ENCODE data around the gene OOSP3. TPM values are rescaled to one million over a fixed set of nuclear protein-coding genes. Genes with fewer than 3 reads are reported as not detected.

The OOSP3 gene
- total and polyA plus RNA-seq, 2 donors (not counting 3 experiments of a cell fraction or from before 2014, with no cell fraction given) = not detected

- TF ChIP-seq GATA2 (IDR thresholded peaks at IDR 0.05; ENCODE audit: insufficient read depth, insufficient read length, low read depth, low read length) (no peak), FOS (IDR thresholded peaks at IDR 0.05; ENCODE audit: borderline replicate concordance, insufficient read depth, low read length) (no peak), POLR2AphosphoS5 (IDR thresholded peaks at IDR 0.05; ENCODE audit: insufficient read depth, low read depth, low read length) (no peak)
- TF ChIP-seq, protein P1, sequence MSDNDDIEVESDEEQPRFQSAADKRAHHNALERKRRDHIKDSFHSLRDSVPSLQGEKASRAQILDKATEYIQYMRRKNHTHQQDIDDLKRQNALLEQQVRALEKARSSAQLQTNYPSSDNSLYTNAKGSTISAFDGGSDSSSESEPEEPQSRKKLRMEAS (IDR thresholded peaks at IDR 0.05; ENCODE audit: insufficient read depth, insufficient read length) = no peak
- TF ChIP-seq, protein P2, sequence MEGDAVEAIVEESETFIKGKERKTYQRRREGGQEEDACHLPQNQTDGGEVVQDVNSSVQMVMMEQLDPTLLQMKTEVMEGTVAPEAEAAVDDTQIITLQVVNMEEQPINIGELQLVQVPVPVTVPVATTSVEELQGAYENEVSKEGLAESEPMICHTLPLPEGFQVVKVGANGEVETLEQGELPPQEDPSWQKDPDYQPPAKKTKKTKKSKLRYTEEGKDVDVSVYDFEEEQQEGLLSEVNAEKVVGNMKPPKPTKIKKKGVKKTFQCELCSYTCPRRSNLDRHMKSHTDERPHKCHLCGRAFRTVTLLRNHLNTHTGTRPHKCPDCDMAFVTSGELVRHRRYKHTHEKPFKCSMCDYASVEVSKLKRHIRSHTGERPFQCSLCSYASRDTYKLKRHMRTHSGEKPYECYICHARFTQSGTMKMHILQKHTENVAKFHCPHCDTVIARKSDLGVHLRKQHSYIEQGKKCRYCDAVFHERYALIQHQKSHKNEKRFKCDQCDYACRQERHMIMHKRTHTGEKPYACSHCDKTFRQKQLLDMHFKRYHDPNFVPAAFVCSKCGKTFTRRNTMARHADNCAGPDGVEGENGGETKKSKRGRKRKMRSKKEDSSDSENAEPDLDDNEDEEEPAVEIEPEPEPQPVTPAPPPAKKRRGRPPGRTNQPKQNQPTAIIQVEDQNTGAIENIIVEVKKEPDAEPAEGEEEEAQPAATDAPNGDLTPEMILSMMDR (IDR thresholded peaks at IDR 0.05; ENCODE audit: extremely low read depth in 1 of 2, insufficient read depth in 1 of 2, low read depth in 1 of 2, low read length in 2 of 2) = no peak
- Histone ChIP-seq H3K9me1 (replicated peaks; ENCODE audit: control insufficient read depth, extremely low read depth, insufficient read depth, low read length) (no peaks in the 10 kb centered on the region), H3K36me3 (ENCODE audit: control insufficient read depth in 2 of 2, extremely low read depth in 1 of 2, insufficient read depth in 2 of 2, low read length in 2 of 2) (no peaks in the 10 kb centered on the region), H3K9ac (replicated peaks; ENCODE audit: extremely low read depth, insufficient read depth, low read length) (no peak within 1 kb of the TSS), H4K20me1 (replicated peaks; ENCODE audit: control insufficient read depth, extremely low read depth, insufficient read depth, low read length) (no peaks in the 10 kb centered on the region), H3K27me3 (ENCODE audit: control insufficient read depth in 2 of 2, insufficient read depth in 2 of 2, low read length in 2 of 2) (peaks cover 3 to 4% of the 10 kb centered on the region in 2 experiments), H3K27ac (ENCODE audit: insufficient read depth, low read depth, low read length) (no peak within 1 kb of the TSS), H3K9me3 (replicated peaks; ENCODE audit: control insufficient read depth, insufficient read depth, low read length) (no peaks in the 10 kb centered on the region), H3K4me3 (replicated peaks in 1 of 3; ENCODE audit: insufficient read depth in 1 of 3, low read depth in 1 of 3, low read length in 3 of 3) (no peak within 1 kb of the TSS), H2AFZ (ENCODE audit: low read depth, low read length) (no peak within 1 kb of the TSS), H3K4me2 (ENCODE audit: insufficient read depth, low read length) (no peak within 1 kb of the TSS), H3K79me2 (ENCODE audit: control insufficient read depth, insufficient read depth, low read length) (no peaks in the 10 kb centered on the region), H3K4me1 (ENCODE audit: control insufficient read depth, extremely low read depth, insufficient read depth, low read length) (no peaks in the 10 kb centered on the region)
- DNase-seq (ENCODE audit: low read depth, low spot score) = no peak
- no peak for FAIRE-seq
- BruUV-seq (replicated peaks) = no TSS peak
- intact Hi-C loops (cut with micrococcal nuclease) = no loop called here
- ChIA-PET CTCF (no interaction called here), POLR2A (no interaction called here)
- dilution Hi-C loops (cut with MboI; ENCODE audit: extremely low pct_ligation_motif_present, low sequenced_read_pairs) = no loop called here
These were observed 59.5 kb downstream of the OOSP3 start, which contains the start of gene OOSP1 for GRCh38 chr11:59938132-59938531. TSS of gene OOSP1 (plus strand) at chr11:59938432. CDS start at chr11:59938455, 23 bp downstream.

DNA sequence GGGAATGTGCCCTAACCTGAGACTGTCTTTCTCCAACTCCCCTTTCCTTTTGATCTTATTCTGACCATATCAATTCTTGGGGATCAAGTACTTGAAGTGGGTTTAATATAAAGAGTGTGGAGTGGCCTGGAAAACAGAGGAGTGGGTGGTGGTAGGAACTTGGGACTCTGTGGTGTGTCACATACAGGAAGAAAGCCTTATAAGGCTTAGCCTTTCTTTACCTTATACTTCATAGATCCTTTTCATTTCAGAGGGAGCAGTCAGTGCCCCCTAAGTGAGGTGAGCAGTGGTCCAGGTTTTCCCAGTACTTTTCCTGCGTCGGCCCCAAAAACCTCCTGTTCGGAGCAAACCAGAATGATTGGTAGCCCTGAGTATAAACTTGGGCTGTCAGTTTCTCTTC lies 60.1 kb downstream of the OOSP3 start:
- Histone ChIP-seq H3K27me3 (ENCODE audit: control insufficient read depth in 2 of 2, insufficient read depth in 2 of 2, low read length in 2 of 2) (peaks cover 3 to 4% of the 10 kb centered on the region in 2 experiments), H2AFZ (ENCODE audit: low read depth, low read length) (no peak overlapping the region), H3K79me2 (ENCODE audit: control insufficient read depth, insufficient read depth, low read length) (no peaks in the 10 kb centered on the region), H3K4me3 (replicated peaks in 1 of 3; ENCODE audit: insufficient read depth in 1 of 3, low read depth in 1 of 3, low read length in 3 of 3) (no peak overlapping the region), H3K4me1 (ENCODE audit: control insufficient read depth, extremely low read depth, insufficient read depth, low read length) (no peaks in the 10 kb centered on the region), H3K36me3 (ENCODE audit: control insufficient read depth in 2 of 2, extremely low read depth in 1 of 2, insufficient read depth in 2 of 2, low read length in 2 of 2) (no peaks in the 10 kb centered on the region), H3K9ac (replicated peaks; ENCODE audit: extremely low read depth, insufficient read depth, low read length) (no peak overlapping the region), H3K4me2 (ENCODE audit: insufficient read depth, low read length) (no peak overlapping the region), H4K20me1 (replicated peaks; ENCODE audit: control insufficient read depth, extremely low read depth, insufficient read depth, low read length) (no peaks in the 10 kb centered on the region), H3K9me1 (replicated peaks; ENCODE audit: control insufficient read depth, extremely low read depth, insufficient read depth, low read length) (no peaks in the 10 kb centered on the region), H3K9me3 (replicated peaks; ENCODE audit: control insufficient read depth, insufficient read depth, low read length) (no peaks in the 10 kb centered on the region), H3K27ac (ENCODE audit: insufficient read depth, low read depth, low read length) (no peak overlapping the region)
- intact Hi-C loops (cut with micrococcal nuclease) (no loop called here), dilution Hi-C loops (cut with MboI; ENCODE audit: extremely low pct_ligation_motif_present, low sequenced_read_pairs) (no loop called here)
- POLR2A ChIA-PET = no interaction called here
- BruUV-seq (replicated peaks) = no TSS peak
- DNase-seq (ENCODE audit: low read depth, low spot score) = no peak
- no peak for FAIRE-seq
- CTCF ChIA-PET = no interaction called here
- TF ChIP-seq JUN (IDR thresholded peaks at IDR 0.05; ENCODE audit: borderline replicate concordance, insufficient read depth, insufficient read length, low read depth) (no peak), EZH2 (IDR thresholded peaks at IDR 0.05; ENCODE audit: borderline replicate concordance, low read depth, low read length, severe bottlenecking) (no peak), FOS (IDR thresholded peaks at IDR 0.05; ENCODE audit: borderline replicate concordance, insufficient read depth, low read length) (no peak), MYC (IDR thresholded peaks at IDR 0.05; ENCODE audit: low read depth, low read length) (no peak), POLR2AphosphoS5 (IDR thresholded peaks at IDR 0.05; ENCODE audit: insufficient read depth, low read depth, low read length) (no peak), GATA2 (IDR thresholded peaks at IDR 0.05; ENCODE audit: insufficient read depth, insufficient read length, low read depth, low read length) (no peak), POLR2A (IDR thresholded peaks at IDR 0.05; ENCODE audit: low read depth, low read length) (no peak)
- TF ChIP-seq, protein P1 (IDR thresholded peaks at IDR 0.05; ENCODE audit: insufficient read depth, insufficient read length) = no peak
- TF ChIP-seq, protein P2 (IDR thresholded peaks at IDR 0.05; ENCODE audit: extremely low read depth in 1 of 2, insufficient read depth in 1 of 2, low read depth in 1 of 2, low read length in 2 of 2) = no peak

Data from endothelial cell of umbilical vein (primary cell).